Mucosa of stomach (tissue), 1 donor: ENCODE data around the gene FBF1.

Experiments used
- H3K27me3 ChIP-seq: one replicate; pipeline ENCODE4 v1.7.0; 2013; ENCODE audit warnings: mild to moderate bottlenecking, low read length; ENCODE audit not compliant: control insufficient read depth, insufficient read depth
- H3K36me3 ChIP-seq: one replicate; pipeline ENCODE4 v1.7.0; 2013; ENCODE audit warnings: low read length; ENCODE audit not compliant: control insufficient read depth, insufficient read depth
- H3K4me1 ChIP-seq: one replicate; pipeline ENCODE4 v1.7.0; 2013; ENCODE audit warnings: mild to moderate bottlenecking, low read length; ENCODE audit not compliant: control insufficient read depth, insufficient read depth
- H3K4me3 ChIP-seq: one replicate; pipeline ENCODE4 v1.7.0; 2013; ENCODE audit warnings: low read length
- H3K9ac ChIP-seq: one replicate; pipeline ENCODE4 v1.7.0; 2013; ENCODE audit warnings: mild to moderate bottlenecking, low read length, moderate library complexity
- H3K9me3 ChIP-seq: one replicate; pipeline ENCODE4 v1.7.0; 2013; ENCODE audit warnings: mild to moderate bottlenecking, low read length, moderate library complexity; ENCODE audit not compliant: control insufficient read depth
- donor health status: Pancreatic carcinoma.

FBF1 gene

DNA sequence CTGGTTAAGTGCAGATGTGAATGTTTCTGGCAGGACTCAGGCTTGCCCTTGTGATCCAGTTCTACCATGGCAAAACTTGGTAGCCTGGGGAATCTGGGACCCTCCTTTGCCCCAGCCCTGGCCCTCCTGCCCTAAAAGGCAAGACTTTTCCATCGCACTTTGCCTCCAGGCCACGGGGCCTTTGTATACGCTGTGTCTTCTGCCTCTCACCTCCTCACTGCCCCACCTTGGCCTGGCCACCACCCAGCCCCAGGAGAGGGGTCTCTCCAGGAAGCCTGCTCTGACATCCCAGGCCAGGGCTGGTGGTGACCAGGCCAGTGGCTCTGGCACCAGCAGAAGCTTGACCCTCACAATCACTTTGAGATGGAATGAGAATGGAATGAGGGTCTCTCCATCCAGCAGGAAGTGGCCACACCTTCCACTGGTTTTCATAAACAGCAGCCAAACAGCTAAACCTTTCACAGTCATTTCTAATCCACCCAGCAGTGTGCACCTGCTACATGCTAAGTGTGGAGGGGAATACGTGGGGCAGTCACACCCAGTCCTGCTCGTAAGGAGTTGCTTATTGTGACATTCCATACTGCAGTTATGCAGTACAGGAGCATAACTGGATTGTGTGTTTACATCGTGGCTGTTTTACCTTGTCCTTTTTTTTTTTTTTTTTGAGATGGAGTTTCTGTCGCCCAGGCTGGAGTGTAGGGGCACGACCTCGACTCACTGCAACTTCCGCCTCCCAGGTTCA, 34.5 kb downstream of the FBF1 start:
- Histone ChIP-seq H3K4me1 (peaks cover 6% of the 10 kb centered on the region), H3K27me3 (no peaks in the 10 kb centered on the region), H3K36me3 (no peaks in the 10 kb centered on the region), H3K9ac (no peak overlapping the region), H3K4me3 (no peak overlapping the region), H3K9me3 (no peaks in the 10 kb centered on the region)

DNA sequence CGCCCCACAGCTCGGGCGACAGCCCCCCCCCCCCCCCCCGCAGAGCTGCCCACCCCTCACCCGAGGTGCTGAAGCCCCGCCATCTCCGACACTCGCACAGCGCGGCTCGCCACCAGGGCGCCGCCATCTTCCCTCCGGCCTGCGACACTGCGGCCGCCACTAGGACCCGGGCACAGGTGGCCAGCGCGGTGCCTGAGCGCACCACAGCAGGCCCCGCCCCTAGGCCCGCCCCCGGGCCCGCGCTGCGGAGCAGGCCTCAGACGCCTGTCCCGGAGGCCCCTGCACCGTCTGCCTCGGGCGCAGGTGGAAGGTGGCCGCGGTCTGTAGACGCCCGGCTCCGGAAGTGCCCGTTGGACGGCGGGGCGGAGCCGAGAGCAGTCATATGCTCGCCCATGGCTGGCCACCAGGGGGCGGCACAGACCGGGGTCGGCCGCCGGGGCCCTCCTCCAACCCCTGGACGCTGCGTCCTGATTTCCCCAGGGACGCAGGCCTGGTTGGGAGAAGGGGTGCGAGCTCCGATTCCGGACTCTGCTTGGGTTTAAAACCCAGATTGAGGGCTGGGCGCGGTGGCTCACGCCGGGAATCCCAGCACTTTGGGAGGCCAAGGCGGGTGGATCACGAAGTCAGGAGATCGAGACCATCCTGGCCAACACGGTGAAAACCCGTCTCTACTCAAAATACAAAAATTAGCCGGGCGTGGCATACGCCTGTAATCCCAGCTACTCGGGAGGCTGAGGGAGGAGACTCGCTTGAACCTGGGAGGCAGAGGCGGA, 35.9 kb downstream of the FBF1 start, which contains the start of gene MRPL38:
Gene MRPL38 (minus strand): TSS at position 136 of the 773 bp plus-strand sequence. CDS start 9 bp downstream, at position 127.
- H3K9ac ChIP-seq: peak within 1 kb of the TSS; percentile 85
- peaks cover 6% of the 10 kb centered on the region for H3K4me1 ChIP-seq
- no peaks in the 10 kb centered on the region for H3K36me3 ChIP-seq
- no peaks in the 10 kb centered on the region for H3K9me3 ChIP-seq
- H3K27me3 ChIP-seq: no peaks in the 10 kb centered on the region
- H3K4me3 ChIP-seq: peak within 1 kb of the TSS; percentile 14

DNA sequence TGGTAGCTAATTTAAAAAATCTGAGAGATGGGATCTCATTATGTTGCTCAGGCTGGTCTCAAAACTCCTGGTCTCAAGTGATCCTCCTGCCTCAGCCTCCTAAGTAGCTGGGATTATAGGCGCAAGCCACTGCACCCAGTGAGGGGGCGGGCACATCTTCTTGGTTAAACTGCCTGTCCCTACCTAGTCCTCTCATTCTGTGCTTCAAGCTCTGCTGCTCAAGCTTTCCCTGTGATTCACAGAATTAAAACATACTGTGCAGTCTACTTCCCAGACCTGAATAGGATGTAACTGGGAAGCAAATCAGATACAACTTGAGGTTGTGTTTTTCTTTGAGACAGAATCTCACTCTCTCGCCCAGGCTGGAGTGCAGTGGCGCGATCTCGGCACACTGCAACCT, 38.4 kb downstream of the FBF1 start:
- Histone ChIP-seq H3K27me3 (no peaks in the 10 kb centered on the region), H3K9me3 (no peaks in the 10 kb centered on the region), H3K36me3 (no peaks in the 10 kb centered on the region), H3K4me3 (no peak overlapping the region), H3K9ac (no peak overlapping the region), H3K4me1 (peaks cover 10% of the 10 kb centered on the region)

DNA sequence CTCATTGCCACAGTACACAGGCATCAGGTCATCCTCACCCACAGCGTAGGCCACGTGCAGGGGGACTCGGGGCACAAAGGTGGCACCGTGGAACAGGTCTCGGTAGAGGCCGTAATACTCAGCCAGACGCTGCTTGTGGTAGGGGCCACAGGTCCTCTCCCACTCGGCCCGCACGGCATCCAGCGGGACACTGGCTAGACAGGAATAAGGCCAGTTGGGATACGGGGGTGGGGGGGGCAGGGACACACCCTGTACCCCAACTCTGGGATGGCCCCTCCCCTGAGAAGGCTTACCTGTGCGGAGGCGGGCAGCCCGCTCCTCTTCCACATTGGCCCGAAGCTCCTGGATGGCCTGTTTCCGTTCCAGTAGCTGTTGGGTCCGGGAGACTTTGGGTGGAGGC, 39.1 kb downstream of the FBF1 start:
- no peak overlapping the region for H3K9ac ChIP-seq
- no peaks in the 10 kb centered on the region for H3K27me3 ChIP-seq
- H3K36me3 ChIP-seq: no peaks in the 10 kb centered on the region
- peaks cover 15% of the 10 kb centered on the region for H3K4me1 ChIP-seq
- no peaks in the 10 kb centered on the region for H3K9me3 ChIP-seq
- H3K4me3 ChIP-seq: no peak overlapping the region

DNA sequence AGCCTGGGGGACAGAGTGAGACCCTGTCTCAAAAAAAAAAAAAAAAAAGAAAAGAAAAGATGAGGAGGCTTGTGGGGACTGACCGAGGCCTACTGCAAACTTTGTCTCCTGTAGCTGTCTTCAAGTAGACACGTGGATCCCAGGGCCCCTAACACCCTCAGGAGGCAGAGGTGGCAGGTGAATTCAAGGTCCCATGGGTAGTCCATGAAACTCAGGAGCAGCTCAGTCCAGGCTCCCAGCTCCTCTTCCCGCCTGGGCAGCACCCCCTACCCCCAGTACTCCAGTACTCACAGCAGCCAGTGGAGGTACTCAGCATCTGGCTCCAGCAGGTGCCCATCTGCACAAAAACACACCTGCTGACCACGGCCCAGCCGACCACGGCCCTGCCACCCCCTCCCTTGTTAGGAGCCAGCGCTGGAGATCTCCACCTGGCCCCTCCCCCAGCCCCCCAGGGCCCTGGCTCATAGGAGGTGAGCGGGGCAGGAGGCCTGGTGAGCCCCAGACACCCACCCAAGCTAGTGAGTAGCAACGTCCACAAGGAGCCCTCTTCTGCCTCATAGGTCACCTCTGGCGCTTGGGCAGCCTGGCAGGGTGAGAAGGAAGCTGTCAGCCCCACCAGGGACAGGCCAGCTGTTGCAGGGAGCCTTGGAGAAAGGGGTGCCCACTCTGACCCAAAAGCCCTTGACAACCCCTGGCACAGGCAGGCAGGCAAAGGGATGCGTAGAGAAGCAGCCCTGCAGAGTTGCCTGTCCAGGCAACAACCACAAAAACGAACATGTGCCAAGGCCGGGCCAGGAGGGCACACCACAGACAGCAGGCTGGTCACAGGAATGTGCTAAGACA, 39.9 kb downstream of the FBF1 start:
- Histone ChIP-seq H3K9ac (no peak overlapping the region), H3K9me3 (no peaks in the 10 kb centered on the region), H3K27me3 (no peaks in the 10 kb centered on the region), H3K4me1 (peaks cover 15% of the 10 kb centered on the region), H3K36me3 (no peaks in the 10 kb centered on the region), H3K4me3 (no peak overlapping the region)

DNA sequence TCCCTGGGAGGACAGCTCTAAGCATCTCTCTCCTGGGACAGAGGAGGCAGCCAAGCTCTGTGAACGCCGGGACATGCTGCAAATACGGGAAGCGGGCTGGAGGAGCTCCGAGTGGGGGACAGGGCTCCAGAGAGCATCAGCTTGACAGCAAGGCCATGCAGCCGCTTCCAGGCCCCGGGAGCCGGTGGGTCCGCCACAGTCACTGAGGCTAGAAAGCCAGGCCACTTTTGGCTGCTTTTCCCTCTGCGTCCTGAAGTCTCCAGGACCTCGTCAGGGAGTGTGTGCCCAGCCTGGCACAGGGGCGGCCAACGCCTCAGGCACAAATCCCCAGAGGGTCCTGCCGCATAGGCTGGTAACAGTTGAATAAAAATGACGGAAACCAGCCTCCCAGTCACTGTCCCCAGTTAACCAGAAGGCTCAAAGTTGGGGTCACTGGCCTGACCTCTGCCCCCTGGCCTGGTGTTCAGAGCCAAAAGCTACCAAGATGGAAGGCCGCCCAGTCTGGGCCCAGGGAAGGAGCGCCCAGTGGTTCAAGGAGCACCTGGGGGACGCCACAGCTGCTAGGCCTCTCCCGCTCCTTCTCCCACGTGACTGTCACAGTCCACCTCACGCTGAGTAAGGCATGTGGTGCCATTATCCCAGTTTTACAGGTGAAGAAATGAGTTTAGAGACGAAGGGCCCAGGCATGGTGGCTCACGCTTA, 40.9 kb downstream of the FBF1 start:
- Histone ChIP-seq H3K4me1 (peaks cover 25% of the 10 kb centered on the region), H3K4me3 (no peak overlapping the region), H3K27me3 (no peaks in the 10 kb centered on the region), H3K9me3 (no peaks in the 10 kb centered on the region), H3K36me3 (no peaks in the 10 kb centered on the region), H3K9ac (no peak overlapping the region)

DNA sequence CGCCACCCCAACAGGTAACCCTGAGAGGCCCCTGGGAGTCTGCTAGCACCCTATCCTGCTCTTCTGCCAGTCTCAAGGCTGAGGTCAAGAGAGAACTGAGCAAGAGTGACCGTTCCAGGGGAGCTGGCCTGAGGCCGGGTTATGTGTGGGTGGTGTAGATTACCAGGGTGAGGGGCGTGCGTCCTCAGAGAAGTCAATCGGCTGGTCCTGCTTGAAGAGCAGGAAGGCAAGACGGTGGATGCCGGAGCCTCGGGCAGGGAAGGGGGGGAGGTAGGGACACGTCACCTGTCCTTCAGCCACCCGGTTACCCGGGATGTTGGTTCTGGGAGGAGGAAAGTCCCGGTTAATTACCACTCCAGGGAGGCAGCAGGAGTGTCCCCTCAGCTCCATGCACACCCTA, 41.5 kb downstream of the FBF1 start:
- Histone ChIP-seq H3K4me1 (peaks cover 31% of the 10 kb centered on the region), H3K4me3 (no peak overlapping the region), H3K36me3 (no peaks in the 10 kb centered on the region), H3K27me3 (no peaks in the 10 kb centered on the region), H3K9me3 (no peaks in the 10 kb centered on the region), H3K9ac (no peak overlapping the region)

DNA sequence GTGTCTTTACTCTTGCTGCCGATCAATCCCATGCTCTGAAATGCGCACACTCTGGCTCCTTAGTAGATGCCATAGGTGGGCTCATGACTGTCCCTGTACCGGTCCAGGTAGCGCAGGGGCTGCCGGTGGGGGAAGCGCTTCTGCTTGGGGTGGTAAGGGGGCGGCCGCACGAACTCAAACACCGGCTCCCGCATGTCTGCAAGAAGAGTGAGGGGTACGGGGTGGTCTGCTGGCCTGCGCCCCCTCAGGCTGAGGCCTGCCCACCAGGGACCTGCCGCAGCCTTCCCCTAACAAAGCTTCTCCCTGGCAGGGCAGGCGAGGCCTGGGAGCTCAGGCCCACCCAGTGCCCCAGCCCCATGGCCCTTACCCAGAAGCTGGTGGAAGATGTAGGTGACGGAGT, 42.1 kb downstream of the FBF1 start:
- no peaks in the 10 kb centered on the region for H3K36me3 ChIP-seq
- H3K4me1 ChIP-seq: peaks cover 31% of the 10 kb centered on the region
- no peaks in the 10 kb centered on the region for H3K27me3 ChIP-seq

DNA sequence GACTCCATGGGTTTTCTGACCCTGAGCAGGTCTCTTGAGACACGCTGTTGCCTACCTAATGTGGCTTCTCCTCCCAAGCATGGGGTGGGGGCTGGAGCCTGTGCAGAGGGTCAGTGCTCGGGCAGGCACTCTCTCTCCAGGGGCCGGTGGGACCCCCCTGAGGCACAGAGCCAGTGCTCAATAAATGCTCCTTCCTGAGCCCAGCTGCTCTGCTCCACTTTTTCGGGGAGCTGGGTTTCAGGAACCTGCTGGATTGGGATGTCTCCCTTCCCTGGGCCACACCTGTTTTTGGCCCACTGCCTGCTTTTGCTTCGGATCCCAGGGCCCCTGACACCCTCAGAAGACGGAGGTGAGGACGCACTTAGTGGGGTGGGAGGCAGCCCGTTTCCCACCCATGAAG, 42.8 kb downstream of the FBF1 start:
- H3K4me1 ChIP-seq: peaks cover 29% of the 10 kb centered on the region
- H3K9me3 ChIP-seq: no peaks in the 10 kb centered on the region
- no peak overlapping the region for H3K4me3 ChIP-seq
- H3K36me3 ChIP-seq: no peaks in the 10 kb centered on the region
- H3K9ac ChIP-seq: no peak overlapping the region
- H3K27me3 ChIP-seq: no peaks in the 10 kb centered on the region

More for the DNA sequence above, 42.1 kb downstream of the FBF1 start:
- no peak overlapping the region for H3K4me3 ChIP-seq
- H3K9me3 ChIP-seq: no peaks in the 10 kb centered on the region
- H3K9ac ChIP-seq: no peak overlapping the region

DNA sequence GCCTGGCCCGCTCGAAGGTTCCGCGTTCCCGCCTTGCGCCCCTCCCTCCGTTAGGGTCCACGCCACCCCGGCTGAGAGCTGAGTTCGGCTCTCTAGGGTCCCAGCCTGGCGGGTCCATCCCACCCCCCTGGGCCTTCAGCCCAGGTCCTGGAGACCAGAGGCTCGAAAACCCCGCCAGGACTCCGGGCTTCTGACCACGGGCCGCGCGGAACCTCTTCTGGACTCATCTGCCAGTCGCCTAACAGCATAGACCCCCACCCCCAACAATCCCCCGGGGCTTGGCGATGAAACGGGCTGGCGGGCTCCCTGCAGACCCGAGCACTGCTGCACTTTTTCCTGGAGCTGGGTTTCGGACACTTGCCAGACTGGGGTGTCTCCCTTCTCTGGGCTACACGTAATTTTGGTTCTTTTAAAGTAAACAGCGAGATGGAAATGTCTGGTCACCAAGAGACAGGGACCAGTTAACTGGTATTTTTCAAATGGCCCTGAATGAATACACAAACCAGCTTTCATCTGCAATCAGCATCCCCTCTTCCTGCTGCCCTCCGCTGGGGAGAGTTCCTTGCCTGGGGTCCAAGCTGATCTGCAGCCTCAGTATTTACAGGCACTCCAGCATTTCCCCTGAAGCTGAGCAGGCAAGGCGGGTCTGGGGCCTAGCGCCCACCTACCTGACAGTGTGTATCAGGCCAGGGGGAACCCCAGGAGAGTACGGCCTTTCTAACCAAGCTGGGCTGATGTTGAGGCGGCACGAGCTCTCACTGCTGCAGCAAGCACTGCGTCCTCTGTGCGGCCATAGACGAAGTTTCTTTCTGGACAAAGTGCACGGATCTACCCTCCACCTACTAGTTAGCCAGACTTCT, 43.5 kb downstream of the FBF1 start:
- H3K4me1 ChIP-seq: peaks cover 29% of the 10 kb centered on the region
- peak overlapping the region; percentile 63 for H3K9ac ChIP-seq
- H3K9me3 ChIP-seq: no peaks in the 10 kb centered on the region
- no peak overlapping the region for H3K4me3 ChIP-seq
- no peaks in the 10 kb centered on the region for H3K36me3 ChIP-seq
- H3K27me3 ChIP-seq: no peaks in the 10 kb centered on the region
